ENCODE results near the gene KPNA2. TPM values are rescaled to one million over a fixed set of nuclear protein-coding genes. Genes with fewer than 3 reads are reported as not detected.
A peak's percentile ranks its signal among the peaks of the same experiment; 100 is the strongest.

The KPNA2 gene
- total and polyA plus RNA-seq, 3 donors from 2014 or later = 143 to 481 (median 157) TPM

GRCh38 chr17:67998466-67998865 is 37.1 kb upstream of the KPNA2 start:
- H3K27ac ChIP-seq = no peak overlapping the region
- intact Hi-C loops (cut with DNase I; ENCODE audit: low total_unique reads) = no loop called here
- DNase-seq = no peak
- no peak for TF ChIP-seq CTCF (IDR thresholded peaks at IDR 0.05)
- TF ChIP-seq POLR2A (IDR thresholded peaks at IDR 0.05) = no peak
- H3K9me3 ChIP-seq = no peaks in the 10 kb centered on the region
- WGBS, 2 donors = 90 to 97% methylated on average over 2 of the region's 2 CpGs
- no peak overlapping the region for H3K4me3 ChIP-seq
- no peaks in the 10 kb centered on the region for H3K36me3 ChIP-seq (ENCODE audit: low read depth, missing control alignments)
- H3K27me3 ChIP-seq = no peaks in the 10 kb centered on the region
- peaks cover 5% of the 10 kb centered on the region for H3K4me1 ChIP-seq

DNA sequence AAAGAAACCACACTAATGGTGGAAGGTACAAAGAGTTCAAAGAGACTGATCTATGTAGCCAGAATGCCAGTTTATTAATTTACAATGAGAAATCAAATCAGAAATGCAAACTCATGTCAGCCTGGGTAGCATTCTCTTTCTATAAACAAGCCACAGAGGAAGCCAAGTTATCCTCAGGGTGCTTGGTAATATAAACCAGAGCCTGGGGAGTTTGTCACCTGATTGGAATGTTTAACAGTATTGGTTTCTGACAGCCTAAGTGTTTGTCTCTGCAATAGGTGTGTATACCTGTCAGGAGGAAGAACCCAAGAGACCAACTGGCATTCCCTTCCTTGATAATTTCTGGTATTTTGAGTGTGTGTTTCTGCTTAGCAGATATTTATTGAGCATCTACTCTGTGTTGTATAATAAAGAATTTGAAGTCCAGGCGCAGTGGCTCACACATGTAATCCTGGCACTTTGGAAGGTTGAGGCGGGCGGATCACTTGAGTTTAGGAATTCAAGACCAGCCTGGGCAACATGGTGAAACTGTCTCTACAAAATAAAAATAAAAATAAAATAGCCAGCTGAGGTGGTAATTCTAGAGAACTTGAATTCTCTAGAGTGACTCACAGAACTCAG is 36.1 kb upstream of the KPNA2 start:
- Histone ChIP-seq H3K27ac (no peak overlapping the region), H3K36me3 (ENCODE audit: low read depth, missing control alignments) (no peaks in the 10 kb centered on the region), H3K4me1 (peaks cover 5% of the 10 kb centered on the region), H3K9me3 (no peaks in the 10 kb centered on the region), H3K4me3 (no peak overlapping the region), H3K27me3 (no peaks in the 10 kb centered on the region)
- DNase-seq = no peak
- TF ChIP-seq CTCF (IDR thresholded peaks at IDR 0.05) = no peak
- TF ChIP-seq POLR2A (IDR thresholded peaks at IDR 0.05) = no peak
- intact Hi-C loops (cut with DNase I; ENCODE audit: low total_unique reads) = no loop called here
- 97 to 98% methylated on average over 3 of the region's 3 CpGs for WGBS, 2 donors

GRCh38 chr17:68004201-68004600 is 31.3 kb upstream of the KPNA2 start:
- TF ChIP-seq CTCF (IDR thresholded peaks at IDR 0.05) (no peak), POLR2A (IDR thresholded peaks at IDR 0.05) (no peak)
- Histone ChIP-seq H3K9me3 (no peaks in the 10 kb centered on the region), H3K27ac (no peak overlapping the region), H3K27me3 (no peaks in the 10 kb centered on the region), H3K36me3 (ENCODE audit: low read depth, missing control alignments) (no peaks in the 10 kb centered on the region), H3K4me3 (no peak overlapping the region), H3K4me1 (no peaks in the 10 kb centered on the region)
- intact Hi-C loops (cut with DNase I; ENCODE audit: low total_unique reads) = no loop called here
- no peak for DNase-seq
- WGBS, 2 donors = 76 to 98% methylated on average over 3 of the region's 3 CpGs

GRCh38 chr17:68006797-68007196 is 28.7 kb upstream of the KPNA2 start:
- no peak overlapping the region for H3K4me3 ChIP-seq
- DNase-seq = peak; percentile 33
- H3K27me3 ChIP-seq = no peaks in the 10 kb centered on the region
- WGBS, 2 donors = 43 to 56% methylated on average over 6 of the region's 6 CpGs
- intact Hi-C loops (cut with DNase I; ENCODE audit: low total_unique reads) = no loop called here
- no peak overlapping the region for H3K27ac ChIP-seq
- H3K9me3 ChIP-seq = no peaks in the 10 kb centered on the region
- TF ChIP-seq POLR2A (IDR thresholded peaks at IDR 0.05) (no peak), CTCF (IDR thresholded peaks at IDR 0.05) (no peak)
- no peaks in the 10 kb centered on the region for H3K36me3 ChIP-seq (ENCODE audit: low read depth, missing control alignments)
- no peaks in the 10 kb centered on the region for H3K4me1 ChIP-seq

GRCh38 chr17:68011199-68011665 is 24.3 kb upstream of the KPNA2 start:
- TF ChIP-seq POLR2A (IDR thresholded peaks at IDR 0.05) = no peak
- peak; percentile 58 to 73 (median 70) for TF ChIP-seq CTCF (IDR thresholded peaks at IDR 0.05)
- peak; percentile 77 for DNase-seq
- Histone ChIP-seq H3K4me3 (peak overlapping the region in 1 of 2 donors; percentile 26), H3K27ac (no peak overlapping the region), H3K27me3 (no peaks in the 10 kb centered on the region), H3K4me1 (no peaks in the 10 kb centered on the region), H3K36me3 (ENCODE audit: low read depth, missing control alignments) (no peaks in the 10 kb centered on the region), H3K9me3 (no peaks in the 10 kb centered on the region)
- intact Hi-C loops (cut with DNase I; ENCODE audit: low total_unique reads) = no loop called here
- WGBS, 2 donors = 41 to 50% methylated on average over 17 to 20 of the region's 20 CpGs

Measured in testis (tissue), 3 donors.